GM13977 (cell line): ENCODE results near the gene ATP2A2.
A peak's percentile ranks its signal among the peaks of the same experiment; 100 is the strongest.

Experiments
- DNase-seq: peaks from one replicate; pipeline ENCODE4 v3.0.0; 2012; ENCODE audit warnings: low spot score
- CTCF ChIP-seq: IDR thresholded peaks from 2 replicates; pipeline ENCODE4 v1.5.1; 2012; ENCODE audit warnings: mild to moderate bottlenecking, control low read depth; ENCODE audit not compliant: insufficient read depth; ENCODE audit errors: extremely low read depth, missing control alignments
- in situ Hi-C: fragments of 300-500 bp; cut with MboI; formaldehyde crosslinking; loops from one replicate; pipeline ENCODE4 v1.12.0; 2022; ENCODE audit warnings: low sequenced_read_pairs, low pct_unique_long_range_greater_than_20kb, mixed read lengths, inconsistent platforms; ENCODE audit not compliant: unreplicated experiment

The ATP2A2 gene

GRCh38 chr12:110311903-110312302 is 30.9 kb downstream of the ATP2A2 start:
- no peak for TF ChIP-seq CTCF
- in situ Hi-C loops = no loop called here

GRCh38 chr12:110312581-110313360 is 31.7 kb downstream of the ATP2A2 start:
- in situ Hi-C loops = no loop called here
- TF ChIP-seq CTCF = no peak
- DNase-seq = no peak

More at GRCh38 chr12:110311903-110312302, 30.9 kb downstream of the ATP2A2 start:
- no peak for DNase-seq

- in situ Hi-C loops = no loop called here
- DNase-seq = peak; percentile 50
- no peak for TF ChIP-seq CTCF
Observed at GRCh38 chr12:110314308-110314707, 33.3 kb downstream of the ATP2A2 start.

- in situ Hi-C loops = no loop called here
- no peak for DNase-seq
- no peak for TF ChIP-seq CTCF
Observed at GRCh38 chr12:110316861-110317260, 35.8 kb downstream of the ATP2A2 start.

- DNase-seq = no peak
- no peak for TF ChIP-seq CTCF
- in situ Hi-C loops = no loop called here
Observed at GRCh38 chr12:110317911-110318310, 36.9 kb downstream of the ATP2A2 start.

GRCh38 chr12:110320550-110320949 is 39.5 kb downstream of the ATP2A2 start:
- DNase-seq = no peak
- in situ Hi-C loops = no loop called here

More at GRCh38 chr12:110320550-110320949, 39.5 kb downstream of the ATP2A2 start:
- no peak for TF ChIP-seq CTCF
